ENCODE data around the gene NRP1. TPM values are rescaled to one million over a fixed set of nuclear protein-coding genes. Genes with fewer than 3 reads are reported as not detected.

NRP1 gene
- total and polyA plus RNA-seq, 4 donors: 18.5 to 188 (median 71.7) TPM

DNA sequence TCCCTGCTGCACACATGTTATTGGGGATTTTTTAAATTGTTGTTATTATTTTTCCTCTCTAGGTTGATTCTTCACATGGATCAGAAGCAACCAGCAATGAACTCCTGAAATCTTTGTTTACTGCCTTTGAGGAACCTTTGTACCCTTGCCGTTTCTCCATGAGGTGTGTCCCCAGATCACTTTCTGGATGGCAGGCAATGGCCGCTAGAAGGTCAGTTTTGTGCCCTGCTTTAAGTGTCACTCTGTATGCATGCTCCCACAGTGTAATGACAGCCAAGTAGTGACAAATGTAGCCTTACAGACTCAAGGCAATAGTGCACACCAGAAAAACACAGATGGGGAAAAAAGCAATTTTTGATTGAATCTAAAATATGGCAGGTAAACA, 47.7 kb upstream of the NRP1 start:
- Histone ChIP-seq H3K4me1 (ENCODE audit: control insufficient read depth in 5 of 5, insufficient read depth in 5 of 5, low read length in 5 of 5) (peaks cover 0 to 24% (median 0%) of the 10 kb centered on the region in 5 donors), H3K9ac (ENCODE audit: insufficient read depth in 1 of 2, low read length in 2 of 2) (no peak overlapping the region), H3K9me3 (ENCODE audit: control insufficient read depth in 4 of 4, insufficient read depth in 3 of 4, low read length in 3 of 4) (no peaks in the 10 kb centered on the region), H3K27ac (ENCODE audit: low read depth in 1 of 2, low read length in 1 of 2) (no peak overlapping the region), H3K4me3 (no peak overlapping the region), H3K27me3 (ENCODE audit: control insufficient read depth in 3 of 3, insufficient read depth in 3 of 3, low read length in 2 of 3) (no peaks in the 10 kb centered on the region), H3K36me3 (ENCODE audit: control insufficient read depth in 4 of 4, insufficient read depth in 4 of 4, low read length in 4 of 4) (no peaks in the 10 kb centered on the region)
- no peak for DNase-seq
- WGBS, 2 donors: 68 to 90% methylated on average over 2 of the region's 2 CpGs
- no peak for ATAC-seq (ENCODE audit: insufficient read depth, low FRiP score)
- no peak for TF ChIP-seq CTCF (IDR thresholded peaks at IDR 0.05; ENCODE audit: control extremely low read depth, extremely low read depth)

- no peak for ATAC-seq (ENCODE audit: insufficient read depth, low FRiP score)
- peak; percentile 25 to 80 (median 73) for DNase-seq
- H3K36me3 ChIP-seq (ENCODE audit: control insufficient read depth in 4 of 4, insufficient read depth in 4 of 4, low read length in 4 of 4): no peaks in the 10 kb centered on the region
- no peak for TF ChIP-seq CTCF (IDR thresholded peaks at IDR 0.05; ENCODE audit: control extremely low read depth, extremely low read depth)
- no peaks in the 10 kb centered on the region for H3K9me3 ChIP-seq (ENCODE audit: control insufficient read depth in 4 of 4, insufficient read depth in 3 of 4, low read length in 3 of 4)
- no peak overlapping the region for H3K27ac ChIP-seq (ENCODE audit: low read depth in 1 of 2, low read length in 1 of 2)
- 73 to 79% methylated on average over 12 of the region's 12 CpGs for WGBS, 2 donors
- H3K9ac ChIP-seq (ENCODE audit: insufficient read depth in 1 of 2, low read length in 2 of 2): no peak overlapping the region
- H3K4me1 ChIP-seq (ENCODE audit: control insufficient read depth in 5 of 5, insufficient read depth in 5 of 5, low read length in 5 of 5): peaks cover 0 to 21% (median 2%) of the 10 kb centered on the region in 5 donors
- no peaks in the 10 kb centered on the region for H3K27me3 ChIP-seq (ENCODE audit: control insufficient read depth in 3 of 3, insufficient read depth in 3 of 3, low read length in 2 of 3)
- H3K4me3 ChIP-seq: no peak overlapping the region
These were observed 47.2 kb upstream of the NRP1 start for GRCh38 chr10:33381451-33382215.

- Histone ChIP-seq H3K27ac (ENCODE audit: low read depth in 1 of 2, low read length in 1 of 2) (no peak overlapping the region), H3K4me1 (ENCODE audit: control insufficient read depth in 5 of 5, insufficient read depth in 5 of 5, low read length in 5 of 5) (peaks cover 0 to 12% (median 2%) of the 10 kb centered on the region in 5 donors), H3K27me3 (ENCODE audit: control insufficient read depth in 3 of 3, insufficient read depth in 3 of 3, low read length in 2 of 3) (no peaks in the 10 kb centered on the region), H3K9ac (ENCODE audit: insufficient read depth in 1 of 2, low read length in 2 of 2) (no peak overlapping the region), H3K9me3 (ENCODE audit: control insufficient read depth in 4 of 4, insufficient read depth in 3 of 4, low read length in 3 of 4) (no peaks in the 10 kb centered on the region), H3K4me3 (no peak overlapping the region), H3K36me3 (ENCODE audit: control insufficient read depth in 4 of 4, insufficient read depth in 4 of 4, low read length in 4 of 4) (no peaks in the 10 kb centered on the region)
- TF ChIP-seq CTCF (IDR thresholded peaks at IDR 0.05; ENCODE audit: control extremely low read depth, extremely low read depth): no peak
- ATAC-seq (ENCODE audit: insufficient read depth, low FRiP score): no peak
- WGBS, 2 donors: 94 to 97% methylated on average over 4 of the region's 4 CpGs
- no peak for DNase-seq
These were observed 43.2 kb upstream of the NRP1 start for GRCh38 chr10:33377658-33378025.

Data from lung (tissue), 12 donors.